MM.1S (cell line): Measurements from ENCODE around the gene FAM131A.

Experiments
- EZH2 ChIP-seq: fragments of 300-600 bp; sonication (generic); optimal IDR thresholded peaks from 2 replicates; pipeline ENCODE3; 2017; ENCODE audit warnings: low read depth, mild to moderate bottlenecking, antibody characterized with exemption, low read length, mixed read lengths
- EZH2phosphoT487 ChIP-seq: fragments of 300-600 bp; sonication (generic); IDR thresholded peaks from 2 replicates; pipeline ENCODE4 v1.6.1; 2018; ENCODE audit warnings: antibody characterized with exemption, low read length
- TF ChIP-seq, protein P1 (sequence below): fragments of 300-600 bp; sonication (generic); IDR thresholded peaks from 2 replicates; pipeline ENCODE4 v1.5.1; 2016; ENCODE audit warnings: antibody characterized with exemption, low read length, mixed read lengths

DNA sequence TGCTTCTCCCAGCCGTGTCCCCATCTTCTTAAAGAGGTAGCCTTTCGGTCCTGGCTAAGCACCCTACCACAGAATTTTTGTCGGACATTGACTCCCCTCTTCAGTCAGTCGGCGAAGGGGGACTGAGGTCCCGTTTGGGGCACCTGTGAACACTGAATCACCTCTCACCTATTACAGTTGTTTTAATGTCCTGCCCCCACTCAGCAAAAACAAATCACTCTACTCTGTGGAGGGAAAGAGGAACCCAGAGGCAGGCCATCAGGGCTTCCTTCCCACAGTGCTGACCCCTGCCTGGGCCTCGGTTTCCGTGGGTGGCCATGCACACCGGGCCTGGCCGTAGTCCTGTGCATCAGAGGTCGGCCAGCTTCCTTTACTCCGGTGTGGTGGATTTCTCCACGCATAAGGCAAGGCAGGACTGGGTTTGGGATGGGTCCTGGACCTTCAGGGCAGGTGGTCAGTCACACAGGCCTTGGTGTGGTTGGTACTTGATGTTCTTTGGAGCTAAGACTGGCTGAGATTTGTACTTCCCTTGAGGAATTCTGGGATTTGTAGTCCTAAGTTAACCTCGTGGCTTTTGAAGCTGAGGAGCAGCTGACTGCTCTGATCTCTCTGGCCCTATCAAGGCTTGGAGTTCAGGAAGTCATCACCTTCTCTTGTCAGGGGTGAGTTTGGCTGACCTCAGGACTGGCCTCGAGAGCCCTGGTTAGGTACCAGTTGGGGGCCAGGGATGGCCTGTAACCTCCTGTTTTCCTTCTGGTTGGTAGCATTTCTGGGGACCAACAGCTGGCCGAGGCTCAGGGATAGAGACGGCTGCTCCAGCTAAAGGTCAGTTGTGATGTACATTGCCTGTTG, 627 bp upstream of the FAM131A start:
- TF ChIP-seq, protein P1, sequence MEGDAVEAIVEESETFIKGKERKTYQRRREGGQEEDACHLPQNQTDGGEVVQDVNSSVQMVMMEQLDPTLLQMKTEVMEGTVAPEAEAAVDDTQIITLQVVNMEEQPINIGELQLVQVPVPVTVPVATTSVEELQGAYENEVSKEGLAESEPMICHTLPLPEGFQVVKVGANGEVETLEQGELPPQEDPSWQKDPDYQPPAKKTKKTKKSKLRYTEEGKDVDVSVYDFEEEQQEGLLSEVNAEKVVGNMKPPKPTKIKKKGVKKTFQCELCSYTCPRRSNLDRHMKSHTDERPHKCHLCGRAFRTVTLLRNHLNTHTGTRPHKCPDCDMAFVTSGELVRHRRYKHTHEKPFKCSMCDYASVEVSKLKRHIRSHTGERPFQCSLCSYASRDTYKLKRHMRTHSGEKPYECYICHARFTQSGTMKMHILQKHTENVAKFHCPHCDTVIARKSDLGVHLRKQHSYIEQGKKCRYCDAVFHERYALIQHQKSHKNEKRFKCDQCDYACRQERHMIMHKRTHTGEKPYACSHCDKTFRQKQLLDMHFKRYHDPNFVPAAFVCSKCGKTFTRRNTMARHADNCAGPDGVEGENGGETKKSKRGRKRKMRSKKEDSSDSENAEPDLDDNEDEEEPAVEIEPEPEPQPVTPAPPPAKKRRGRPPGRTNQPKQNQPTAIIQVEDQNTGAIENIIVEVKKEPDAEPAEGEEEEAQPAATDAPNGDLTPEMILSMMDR: no peak
- TF ChIP-seq EZH2 (no peak), EZH2phosphoT487 (no peak)
